Sigmoid colon (tissue), 7 donors: ENCODE measurements around the gene TBC1D22A. TPM values are rescaled to one million over a fixed set of nuclear protein-coding genes. Genes with fewer than 3 reads are reported as not detected.

ENCODE experiments used
- DNase-seq: peaks from one replicate; pipeline ENCODE4 v3.0.0-alpha.2; 2019
- H3K27ac ChIP-seq, 4 donors: fragments of 200-600 bp; sonication (generic); one replicate each; pipeline ENCODE4 v1.5.1; 2016 to 2019; ENCODE audit warnings: mild to moderate bottlenecking in 1 of 4
- H3K27me3 ChIP-seq, 3 donors: fragments of 200-600 bp; sonication (generic); one replicate each; pipeline ENCODE4 v1.5.1; 2019; ENCODE audit warnings: mild to moderate bottlenecking in 1 of 3
- H3K36me3 ChIP-seq, 4 donors: fragments of 200-600 bp; sonication (generic); one replicate each; pipeline ENCODE4 v1.5.1; 2016 to 2019
- H3K4me1 ChIP-seq, 4 donors: fragments of 200-600 bp; sonication (generic); one replicate each; pipeline ENCODE4 v1.5.1; 2017 to 2019
- H3K4me3 ChIP-seq, 4 donors: fragments of 200-600 bp; sonication (generic); one replicate each; pipeline ENCODE4 v1.5.1; 2017 to 2019; ENCODE audit warnings: mild to moderate bottlenecking in 2 of 4, moderate library complexity in 1 of 4
- H3K9me3 ChIP-seq, 4 donors: fragments of 200-600 bp in 3 of 4; sonication (generic) in 3 of 4; one replicate each; pipeline versions ENCODE4 v1.5.1 to v1.6.1; 2013 to 2019
- CTCF ChIP-seq, 4 experiments: fragments of 450-650 bp in 3 of 4; fragments of 200-600 bp in 1 of 4; IDR thresholded peaks; one replicate each; pipeline ENCODE4 v1.5.1; 2016 to 2019; ENCODE audit warnings: antibody characterized with exemption in 4 of 4, mild to moderate bottlenecking in 3 of 4, moderate library complexity in 2 of 4
- EP300 ChIP-seq, 4 donors: sonication (generic); formaldehyde crosslinking; IDR thresholded peaks; one replicate each; pipeline ENCODE4 v1.6.1; 2017; ENCODE audit warnings: antibody characterized with exemption in 4 of 4
- POLR2A ChIP-seq, 2 donors: fragments of 450-650 bp; IDR thresholded peaks; one replicate each; pipeline ENCODE4 v1.6.1; 2016; ENCODE audit warnings: antibody characterized with exemption in 2 of 2, mild to moderate bottlenecking in 2 of 2, moderate library complexity in 2 of 2
- POLR2AphosphoS5 ChIP-seq, 4 donors: sonication (generic); formaldehyde crosslinking; IDR thresholded peaks; one replicate each; pipeline ENCODE4 v1.6.1; 2017; ENCODE audit warnings: antibody characterized with exemption in 4 of 4
- WGBS, 2 donors: extraction: QIAGEN DNeasy Blood & Tissue Kit; methylation state at CpG; one replicate each; pipeline ENCODE4 v1.1.7; 2013; 5-methylcytosine and 5-hydroxymethylcytosine counted together
- intact Hi-C: fragments of 100-400 bp; cut with DNase I; formaldehyde crosslinking; loops from one replicate; pipeline ENCODE4 v1.15.1; 2023
- polyA plus RNA-seq, 3 donors: library from polyadenylated mRNA; stranded (reverse); fragments of 200-250 nt; gene quantifications; one replicate each; pipeline ENCODE4 v1.2.3, GENCODE V29; 2013
- total RNA-seq, 4 donors: library from RNA; depleted of rRNA; stranded (reverse); fragments of >200 nt; gene quantifications; one replicate each; pipeline ENCODE4 v1.1.0, GENCODE V29; 2016
- donor health status: healthy with polysubstance abuse.
- donor health status: Bipolar disorder and iron deficiency.
- donor health status: healthy.

TBC1D22A gene
- total and polyA plus RNA-seq, 7 donors: 13.6 to 34.6 (median 14.3) TPM

GRCh38 chr22:47102648-47103047, 340.2 kb downstream of the TBC1D22A start:
- Histone ChIP-seq H3K9me3 (no peaks in the 10 kb centered on the region), H3K36me3 (no peaks in the 10 kb centered on the region), H3K4me1 (no peaks in the 10 kb centered on the region), H3K4me3 (no peak overlapping the region), H3K27ac (no peak overlapping the region), H3K27me3 (no peaks in the 10 kb centered on the region)
- TF ChIP-seq POLR2AphosphoS5 (IDR thresholded peaks at IDR 0.05) (no peak), POLR2A (IDR thresholded peaks at IDR 0.05) (no peak), EP300 (IDR thresholded peaks at IDR 0.05) (no peak), CTCF (IDR thresholded peaks at IDR 0.05) (no peak)
- WGBS, 2 donors: 23 to 66% methylated on average over 2 of the region's 2 CpGs
- intact Hi-C loops: no loop called here
- DNase-seq: no peak

- intact Hi-C loops: no loop called here
- Histone ChIP-seq H3K4me3 (no peak overlapping the region), H3K36me3 (no peaks in the 10 kb centered on the region), H3K27ac (no peak overlapping the region), H3K4me1 (no peaks in the 10 kb centered on the region), H3K27me3 (no peaks in the 10 kb centered on the region), H3K9me3 (no peaks in the 10 kb centered on the region)
- TF ChIP-seq POLR2AphosphoS5 (IDR thresholded peaks at IDR 0.05) (no peak), CTCF (IDR thresholded peaks at IDR 0.05) (no peak), EP300 (IDR thresholded peaks at IDR 0.05) (no peak), POLR2A (IDR thresholded peaks at IDR 0.05) (no peak)
- WGBS, 2 donors: 90 to 92% methylated on average over 4 of the region's 4 CpGs
- no peak for DNase-seq
Measured at GRCh38 chr22:47105085-47105484, 342.6 kb downstream of the TBC1D22A start.

- TF ChIP-seq POLR2AphosphoS5 (IDR thresholded peaks at IDR 0.05): no peak
- TF ChIP-seq EP300 (IDR thresholded peaks at IDR 0.05): no peak
- TF ChIP-seq CTCF (IDR thresholded peaks at IDR 0.05): no peak
- no peak for TF ChIP-seq POLR2A (IDR thresholded peaks at IDR 0.05)
- Histone ChIP-seq H3K36me3 (no peaks in the 10 kb centered on the region), H3K27ac (no peak overlapping the region), H3K4me3 (no peak overlapping the region), H3K27me3 (no peaks in the 10 kb centered on the region), H3K4me1 (no peaks in the 10 kb centered on the region), H3K9me3 (no peaks in the 10 kb centered on the region)
- intact Hi-C loops: no loop called here
- WGBS, 2 donors: 96 to 97% methylated on average over 5 of the region's 5 CpGs
- no peak for DNase-seq
Measured at GRCh38 chr22:47106806-47107205, 344.4 kb downstream of the TBC1D22A start.

GRCh38 chr22:47107431-47107830, 345.0 kb downstream of the TBC1D22A start:
- DNase-seq: no peak
- TF ChIP-seq EP300 (IDR thresholded peaks at IDR 0.05) (no peak), POLR2A (IDR thresholded peaks at IDR 0.05) (no peak), CTCF (IDR thresholded peaks at IDR 0.05) (no peak), POLR2AphosphoS5 (IDR thresholded peaks at IDR 0.05) (no peak)
- intact Hi-C loops: no loop called here
- 87 to 91% methylated on average over 2 of the region's 2 CpGs for WGBS, 2 donors
- H3K27me3 ChIP-seq: no peaks in the 10 kb centered on the region
- H3K4me3 ChIP-seq: no peak overlapping the region
- no peak overlapping the region for H3K27ac ChIP-seq
- H3K36me3 ChIP-seq: no peaks in the 10 kb centered on the region
- H3K9me3 ChIP-seq: no peaks in the 10 kb centered on the region
- no peaks in the 10 kb centered on the region for H3K4me1 ChIP-seq

GRCh38 chr22:47110817-47111443, 348.5 kb downstream of the TBC1D22A start:
- H3K9me3 ChIP-seq: no peaks in the 10 kb centered on the region
- H3K27me3 ChIP-seq: no peaks in the 10 kb centered on the region
- no peaks in the 10 kb centered on the region for H3K36me3 ChIP-seq
- H3K27ac ChIP-seq: no peak overlapping the region
- no peak for DNase-seq
- 91 to 93% methylated on average over 18 of the region's 18 CpGs for WGBS, 2 donors
- TF ChIP-seq EP300 (IDR thresholded peaks at IDR 0.05): no peak
- no peak for TF ChIP-seq POLR2A (IDR thresholded peaks at IDR 0.05)
- no peak for TF ChIP-seq CTCF (IDR thresholded peaks at IDR 0.05)
- TF ChIP-seq POLR2AphosphoS5 (IDR thresholded peaks at IDR 0.05): no peak
- intact Hi-C loops: loop anchor here (10.0 kb wide), 1 partner anchor 1174 kb away; no protein-coding TSS in a partner anchor
- H3K4me1 ChIP-seq: no peaks in the 10 kb centered on the region
- no peak overlapping the region for H3K4me3 ChIP-seq
